GM19324 (cell line): ENCODE data around the gene ZNF488.
"Not testable (repeated sequence)": the region's sequence is repeated elsewhere in the genome, so short reads cannot be mapped to it uniquely, and the experiment has no call there.

Experiments
- ATAC-seq: cut with Tn5 transposase; IDR thresholded peaks from one replicate; pipeline ENCODE4 v1.9.1; 2021; ENCODE audit warnings: mild to moderate bottlenecking, moderate library complexity; ENCODE audit not compliant: unreplicated experiment, low FRiP score

The ZNF488 gene

GRCh38 chr10:47386104-47386503 lies 2.0 kb upstream of the ZNF488 start:
- not testable (repeated sequence) for ATAC-seq

GRCh38 chr10:47383261-47384147 lies 589 bp downstream of the ZNF488 start:
- ATAC-seq: no peak

GRCh38 chr10:47381427-47382379 lies 2.4 kb downstream of the ZNF488 start:
- no peak for ATAC-seq

- no peak for ATAC-seq
Measured at GRCh38 chr10:47381103-47381395, 3.0 kb downstream of the ZNF488 start.

GRCh38 chr10:47380341-47381102 lies 3.6 kb downstream of the ZNF488 start:
- ATAC-seq: no peak

GRCh38 chr10:47379901-47380300 lies 4.2 kb downstream of the ZNF488 start:
- no peak for ATAC-seq

GRCh38 chr10:47379445-47379785 lies 4.7 kb downstream of the ZNF488 start:
- ATAC-seq: no peak

GRCh38 chr10:47378606-47379444 lies 5.3 kb downstream of the ZNF488 start:
- ATAC-seq: no peak

GRCh38 chr10:47378183-47378510 lies 5.9 kb downstream of the ZNF488 start:
- ATAC-seq: no peak

GRCh38 chr10:47376522-47377220 lies 7.4 kb downstream of the ZNF488 start:
- no peak for ATAC-seq

- ATAC-seq: no peak
Measured at GRCh38 chr10:47374611-47375536, 9.2 kb downstream of the ZNF488 start.

GRCh38 chr10:47372726-47373125 lies 11.4 kb downstream of the ZNF488 start:
- ATAC-seq: no peak

- ATAC-seq: no peak
Measured at GRCh38 chr10:47371629-47372485, 12.2 kb downstream of the ZNF488 start.

GRCh38 chr10:47370878-47371277 lies 13.2 kb downstream of the ZNF488 start:
- no peak for ATAC-seq

- ATAC-seq: no peak
Measured at GRCh38 chr10:47370015-47370767, 13.9 kb downstream of the ZNF488 start.

- ATAC-seq: no peak
Measured at GRCh38 chr10:47369251-47369894, 14.7 kb downstream of the ZNF488 start.
